PFSK-1 (cell line): ENCODE data around the gene FBH1.

Experiments
- FOXP2 ChIP-seq: optimal IDR thresholded peaks from 2 replicates; pipeline ENCODE3; 2011; ENCODE audit warnings: borderline replicate concordance, control low read depth, inconsistent platforms; ENCODE audit not compliant: insufficient read depth; ENCODE audit errors: extremely low read length, extremely low read depth
- SIN3A ChIP-seq: IDR thresholded peaks from 2 replicates; pipeline ENCODE4 v1.6.1; 2012; ENCODE audit warnings: mild to moderate bottlenecking, low read length, moderate library complexity, borderline replicate concordance; ENCODE audit not compliant: insufficient read depth
- TAF1 ChIP-seq: IDR thresholded peaks from 2 replicates; pipeline ENCODE4 v1.6.1; 2012; ENCODE audit warnings: low read length, control low read depth, borderline replicate concordance; ENCODE audit not compliant: insufficient read depth

DNA sequence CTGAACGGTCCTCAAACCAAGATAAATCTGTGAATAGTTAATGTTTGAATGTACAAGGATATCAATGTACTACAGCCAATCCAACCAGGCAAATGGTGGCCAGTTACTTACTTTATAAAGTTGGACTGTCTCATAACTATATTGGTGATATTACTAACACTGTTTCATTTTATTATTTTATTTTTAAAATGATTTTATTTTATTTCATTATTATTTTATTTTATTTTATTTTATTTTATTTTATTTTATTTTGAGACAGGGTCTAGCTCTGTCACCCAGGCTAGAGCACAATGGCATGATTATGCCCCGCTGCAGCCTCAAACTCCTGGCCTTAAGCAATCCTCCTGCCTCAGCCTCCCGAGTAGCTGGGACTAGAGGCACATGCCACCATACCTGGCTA is 80.5 kb downstream of the FBH1 start:
- TF ChIP-seq SIN3A (no peak), TAF1 (no peak), FOXP2 (no peak)
